HG03159 (cell line): ENCODE results near the gene DBNL.

Experiments
- ATAC-seq: cut with Tn5 transposase; IDR thresholded peaks from one replicate; pipeline ENCODE4 v1.9.1; 2021; ENCODE audit warnings: mild to moderate bottlenecking, moderate library complexity; ENCODE audit not compliant: unreplicated experiment

The DBNL gene

DNA sequence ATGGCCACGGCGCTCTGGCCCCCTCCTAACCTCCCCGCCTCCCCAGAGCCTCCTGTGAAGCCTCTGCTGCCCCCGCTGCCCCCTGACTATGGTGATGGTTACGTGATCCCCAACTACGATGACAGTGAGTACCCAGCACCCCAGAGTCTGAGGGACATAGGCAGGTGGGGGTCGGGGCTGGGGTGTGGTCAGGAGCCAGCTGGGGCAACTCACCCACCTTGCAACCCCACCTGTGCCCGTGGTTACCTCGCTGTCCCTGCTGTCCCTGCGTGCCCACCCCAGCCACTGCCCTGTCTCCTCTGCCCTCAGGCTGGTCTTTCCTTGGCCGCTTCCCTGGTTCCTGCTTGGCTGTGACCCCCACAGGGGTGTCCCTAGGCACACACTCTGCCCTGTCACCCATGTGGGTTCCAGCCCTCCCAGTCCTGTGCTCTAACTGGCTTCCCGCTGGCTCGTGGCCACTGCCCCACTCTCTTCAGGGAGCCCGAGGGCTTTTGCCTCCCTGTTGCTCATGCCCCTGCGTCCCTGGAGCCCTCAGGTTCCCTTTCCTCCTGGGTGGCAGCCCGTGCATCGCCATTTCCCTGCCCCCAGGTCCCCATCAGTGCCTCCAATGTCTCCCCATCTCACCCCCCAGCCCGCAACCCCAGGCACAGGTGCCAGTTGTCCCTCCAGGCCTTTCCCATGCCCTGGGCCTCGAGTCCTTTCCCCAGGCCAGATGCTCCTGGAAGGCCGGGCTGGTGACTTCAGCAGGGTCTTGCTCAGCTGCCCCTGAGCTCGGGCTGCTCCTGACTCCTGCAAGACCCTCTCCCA, 63.7 kb downstream of the DBNL start:
- no peak for ATAC-seq

DNA sequence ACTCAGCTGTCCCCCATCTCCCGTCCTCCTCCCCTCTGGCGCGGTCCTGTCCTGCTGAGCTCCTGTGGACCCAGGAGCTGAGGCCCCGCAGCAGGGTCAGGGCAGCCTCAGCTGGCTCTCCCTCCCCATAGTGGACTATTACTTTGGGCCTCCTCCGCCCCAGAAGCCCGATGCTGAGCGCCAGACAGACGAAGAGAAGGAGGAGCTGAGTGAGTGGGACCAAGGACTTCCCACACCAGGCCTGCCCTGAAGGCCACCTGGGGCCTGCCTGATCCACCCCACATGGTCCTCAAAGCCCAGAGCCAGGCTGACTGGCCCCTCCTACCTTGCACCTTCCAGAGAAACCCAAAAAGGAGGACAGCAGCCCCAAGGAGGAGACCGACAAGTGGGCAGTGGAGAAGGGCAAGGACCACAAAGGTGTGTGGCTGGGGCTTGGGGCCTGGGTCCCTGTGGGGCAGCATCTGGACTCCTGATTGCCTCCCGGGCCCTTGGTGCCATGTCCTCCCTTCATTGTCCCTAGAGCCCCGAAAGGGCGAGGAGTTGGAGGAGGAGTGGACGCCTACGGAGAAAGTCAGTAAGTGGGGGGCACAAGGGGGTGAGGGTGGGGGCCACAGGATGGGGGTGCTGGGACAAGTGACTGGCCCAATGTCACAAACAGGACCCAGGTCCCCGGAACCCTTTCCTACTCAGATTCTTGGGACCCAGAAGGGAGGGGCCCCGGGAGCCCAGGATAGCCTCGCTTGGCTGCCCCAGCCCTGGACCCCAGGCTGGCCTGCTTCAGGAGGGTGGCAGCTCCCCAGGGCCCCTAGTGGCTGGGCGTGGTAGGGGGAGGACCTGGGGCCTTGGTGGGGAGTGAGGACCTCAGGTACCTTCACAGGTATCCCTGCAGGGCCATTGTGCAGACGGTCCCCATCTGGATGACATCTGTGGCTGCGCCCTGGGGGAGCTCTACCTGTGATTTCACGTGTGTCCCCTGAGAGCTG, 64.6 kb downstream of the DBNL start:
- no peak for ATAC-seq

DNA sequence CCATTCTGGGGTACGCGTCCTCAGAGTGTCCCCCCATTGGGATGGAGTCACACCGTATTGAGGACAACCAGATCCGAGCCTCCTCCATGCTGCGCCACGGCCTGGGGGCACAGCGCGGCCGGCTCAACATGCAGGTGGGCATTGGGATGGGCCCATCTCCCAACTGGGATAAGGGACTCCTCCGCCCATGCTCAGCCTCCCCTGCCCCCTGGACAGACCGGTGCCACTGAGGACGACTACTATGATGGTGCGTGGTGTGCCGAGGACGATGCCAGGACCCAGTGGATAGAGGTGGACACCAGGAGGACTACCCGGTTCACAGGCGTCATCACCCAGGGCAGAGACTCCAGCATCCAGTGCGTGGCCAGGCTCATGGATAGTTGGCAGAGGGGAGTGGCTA, 65.5 kb downstream of the DBNL start:
- no peak for ATAC-seq

DNA sequence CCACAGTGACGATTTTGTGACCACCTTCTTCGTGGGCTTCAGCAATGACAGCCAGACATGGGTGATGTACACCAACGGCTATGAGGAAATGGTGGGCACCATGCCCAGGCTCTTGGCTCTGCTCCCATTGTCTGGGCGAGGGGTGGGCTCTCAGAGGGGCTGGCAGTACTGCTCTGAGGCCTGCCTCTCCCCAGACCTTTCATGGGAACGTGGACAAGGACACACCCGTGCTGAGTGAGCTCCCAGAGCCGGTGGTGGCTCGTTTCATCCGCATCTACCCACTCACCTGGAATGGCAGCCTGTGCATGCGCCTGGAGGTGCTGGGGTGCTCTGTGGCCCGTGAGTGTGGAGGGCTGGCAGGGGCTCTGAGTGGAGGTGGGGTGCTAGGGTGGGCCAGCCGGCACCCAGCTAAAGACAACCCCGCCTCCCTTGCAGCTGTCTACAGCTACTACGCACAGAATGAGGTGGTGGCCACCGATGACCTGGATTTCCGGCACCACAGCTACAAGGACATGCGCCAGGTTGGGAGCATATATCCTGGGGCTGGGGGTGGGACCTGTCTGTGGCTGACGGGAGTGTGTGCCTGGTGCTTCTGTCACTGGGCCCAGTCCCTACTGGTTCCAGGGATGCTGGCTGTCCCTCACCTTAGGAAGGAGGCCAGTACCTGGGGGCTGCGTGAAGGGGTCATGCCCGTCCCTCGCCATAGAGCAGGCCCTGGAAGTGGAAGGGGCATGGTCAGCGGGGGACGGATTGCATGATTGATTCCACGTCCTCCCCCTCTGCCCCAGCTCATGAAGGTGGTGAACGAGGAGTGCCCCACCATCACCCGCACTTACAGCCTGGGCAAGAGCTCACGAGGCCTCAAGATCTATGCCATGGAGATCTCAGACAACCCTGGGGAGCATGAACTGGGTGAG, 66.5 kb downstream of the DBNL start:
- no peak for ATAC-seq
